NCI-H69 (cell line): ENCODE data around the gene EIF4B.
"Not testable (repeated sequence)": the region's sequence is repeated elsewhere in the genome, so short reads cannot be mapped to it uniquely, and the experiment has no call there.

Experiments used
- DNase-seq: peaks from one replicate; lab custom pipeline; 2025; lab: John Stamatoyannopoulos, UW

Gene EIF4B

GRCh38 chr12:52992699-52993557 lies 13.3 kb upstream of the EIF4B start:
- DNase-seq: no peak

- DNase-seq: no peak
These were observed 12.7 kb upstream of the EIF4B start for GRCh38 chr12:52993558-52993869.

GRCh38 chr12:53004178-53004577 lies 2.1 kb upstream of the EIF4B start:
- DNase-seq: peak; percentile 15

GRCh38 chr12:53004582-53004981 lies 1.7 kb upstream of the EIF4B start:
- DNase-seq: peak; percentile 27

- peak; percentile 69 for DNase-seq
These were observed 856 bp upstream of the EIF4B start for GRCh38 chr12:53005215-53005985.

GRCh38 chr12:53006810-53007309 lies 604 bp downstream of the EIF4B start:
- peak; percentile 91 for DNase-seq

GRCh38 chr12:53007343-53007742 lies 1.1 kb downstream of the EIF4B start:
- no peak for DNase-seq

- not testable (repeated sequence) for DNase-seq
These were observed 2.5 kb downstream of the EIF4B start for GRCh38 chr12:53008760-53009159.

GRCh38 chr12:53010955-53011354 lies 4.7 kb downstream of the EIF4B start:
- DNase-seq: no peak

GRCh38 chr12:53011889-53012288 lies 5.6 kb downstream of the EIF4B start:
- DNase-seq: no peak

GRCh38 chr12:53012928-53013327 lies 6.7 kb downstream of the EIF4B start:
- DNase-seq: no peak

- DNase-seq: no peak
These were observed 8.5 kb downstream of the EIF4B start for GRCh38 chr12:53014709-53015108.

- DNase-seq: no peak
These were observed 19.0 kb downstream of the EIF4B start for GRCh38 chr12:53025250-53025649.

GRCh38 chr12:53027014-53027413 lies 20.8 kb downstream of the EIF4B start:
- DNase-seq: not testable (repeated sequence)

GRCh38 chr12:53031616-53032015 lies 25.4 kb downstream of the EIF4B start:
- no peak for DNase-seq

- not testable (repeated sequence) for DNase-seq
These were observed 27.6 kb downstream of the EIF4B start for GRCh38 chr12:53033832-53034231.

- DNase-seq: no peak
These were observed 28.2 kb downstream of the EIF4B start for GRCh38 chr12:53034459-53034858.

GRCh38 chr12:53036802-53037201 lies 30.5 kb downstream of the EIF4B start:
- no peak for DNase-seq

GRCh38 chr12:53039851-53040250 lies 33.6 kb downstream of the EIF4B start:
- no peak for DNase-seq

- DNase-seq: no peak
These were observed 36.6 kb downstream of the EIF4B start for GRCh38 chr12:53042607-53043454.

GRCh38 chr12:53044052-53044581 lies 37.9 kb downstream of the EIF4B start:
- peak; percentile 47 for DNase-seq
